Endothelial cell of umbilical vein (primary cell): Measurements from ENCODE around the gene ARL10. TPM values are rescaled to one million over a fixed set of nuclear protein-coding genes. Genes with fewer than 3 reads are reported as not detected.

Source experiments
- BruUV-seq: library from RNA; stranded (reverse); fragments of 400-500 nt; replicated peaks from 2 replicates; lab custom pipeline; 2021; lab: Mats Ljungman, UMichigan
- CTCF ChIA-PET: fragments of 300-600, 350-600 bp; sonication (Branson Sonifier 250); formaldehyde crosslinking; loops from one replicate; lab custom pipeline; 2021; ENCODE audit warnings: antibody characterized with exemption, inconsistent platforms; lab: Charles Lee
- POLR2A ChIA-PET: fragments of 300-600, 350-600 bp; sonication (Branson Sonifier 250); formaldehyde crosslinking; loops from one replicate; lab custom pipeline; 2021; ENCODE audit warnings: antibody characterized with exemption, inconsistent platforms; lab: Charles Lee
- DNase-seq: peaks from one replicate; pipeline ENCODE4 v3.0.0-alpha.2; 2011; ENCODE audit warnings: low read depth, low spot score
- FAIRE-seq: peaks from 2 replicates; lab custom pipeline; 2011; peaks lifted over from hg19 to GRCh38; lab: Jason Lieb, UNC
- H2AFZ ChIP-seq: 2 replicates; pipeline ENCODE4 v1.6.0; 2012; ENCODE audit warnings: low read depth, low read length, control low read depth, inconsistent platforms
- H3K27ac ChIP-seq: 2 replicates; pipeline ENCODE4 v1.5.1; 2011; ENCODE audit warnings: low read depth, mild to moderate bottlenecking, control low read depth, low read length, moderate library complexity; ENCODE audit not compliant: insufficient read depth
- H3K27me3 ChIP-seq, 2 experiments: 2 replicates each; pipeline versions ENCODE4 v1.6.0 to v1.6.1; 2011; ENCODE audit warnings: low read length in 2 of 2, mixed read lengths in 1 of 2; ENCODE audit not compliant: control insufficient read depth in 2 of 2, insufficient read depth in 2 of 2
- H3K36me3 ChIP-seq, 2 experiments: 2 replicates in 1 of 2; 3 replicates in 1 of 2; pipeline ENCODE4 v1.5.1; 2011; ENCODE audit warnings: low read length in 2 of 2, mild to moderate bottlenecking in 1 of 2, moderate library complexity in 1 of 2; ENCODE audit not compliant: control insufficient read depth in 2 of 2, insufficient read depth in 2 of 2; ENCODE audit errors: extremely low read depth in 1 of 2
- H3K4me1 ChIP-seq: 3 replicates; pipeline ENCODE4 v1.5.1; 2011; ENCODE audit warnings: mild to moderate bottlenecking, low read length; ENCODE audit not compliant: control insufficient read depth, insufficient read depth; ENCODE audit errors: extremely low read depth
- H3K4me2 ChIP-seq: 2 replicates; pipeline ENCODE4 v1.6.1; 2011; ENCODE audit warnings: low read length, control low read depth, mixed read lengths; ENCODE audit not compliant: insufficient read depth
- H3K4me3 ChIP-seq, 3 experiments: fragments of 200-600 bp in 1 of 3; sonication (generic), shearing (Covaris generic) in 1 of 3; replicated peaks in 1 of 3; 2 replicates each; pipeline ENCODE4 v1.5.1; 2011 to 2016; ENCODE audit warnings: control low read depth in 3 of 3, low read length in 3 of 3, mild to moderate bottlenecking in 2 of 3, inconsistent platforms in 1 of 3, low read depth in 1 of 3, moderate library complexity in 1 of 3; ENCODE audit not compliant: insufficient read depth in 1 of 3
- H3K79me2 ChIP-seq: 2 replicates; pipeline ENCODE4 v1.6.0; 2012; ENCODE audit warnings: low read length, inconsistent platforms; ENCODE audit not compliant: control insufficient read depth, insufficient read depth
- H3K9ac ChIP-seq: replicated peaks from 2 replicates; pipeline ENCODE3; 2011; ENCODE audit warnings: low read length, control low read depth; ENCODE audit not compliant: insufficient read depth; ENCODE audit errors: extremely low read depth
- H3K9me1 ChIP-seq: replicated peaks from 3 replicates; pipeline ENCODE4 v1.6.0; 2011; ENCODE audit warnings: mild to moderate bottlenecking, low read length; ENCODE audit not compliant: control insufficient read depth, insufficient read depth; ENCODE audit errors: extremely low read depth
- H3K9me3 ChIP-seq: replicated peaks from 2 replicates; pipeline ENCODE4 v1.5.1; 2012; ENCODE audit warnings: low read length, inconsistent platforms; ENCODE audit not compliant: control insufficient read depth, insufficient read depth
- H4K20me1 ChIP-seq: replicated peaks from 2 replicates; pipeline ENCODE3; 2011; ENCODE audit warnings: mild to moderate bottlenecking, low read length; ENCODE audit not compliant: control insufficient read depth, insufficient read depth; ENCODE audit errors: extremely low read depth
- CTCF ChIP-seq, 2 donors: IDR thresholded peaks; 1 replicate in 1 of 2; 2 replicates in 1 of 2; pipeline ENCODE4 v1.5.1; 2011; ENCODE audit warnings: low read length in 2 of 2, mild to moderate bottlenecking in 2 of 2, moderate library complexity in 2 of 2, control low read depth in 1 of 2, inconsistent platforms in 1 of 2, low read depth in 1 of 2; ENCODE audit not compliant: insufficient read depth in 1 of 2; ENCODE audit errors: extremely low read depth in 1 of 2
- EZH2 ChIP-seq: IDR thresholded peaks from 2 replicates; pipeline ENCODE4 v1.6.1; 2012; ENCODE audit warnings: borderline replicate concordance, low read depth, mild to moderate bottlenecking, moderate library complexity, low read length, inconsistent platforms; ENCODE audit not compliant: severe bottlenecking
- FOS ChIP-seq: IDR thresholded peaks from 2 replicates; pipeline ENCODE4 v1.6.1; 2011; ENCODE audit warnings: mild to moderate bottlenecking, low read length, moderate library complexity, borderline replicate concordance; ENCODE audit not compliant: insufficient read depth
- GATA2 ChIP-seq: IDR thresholded peaks from 2 replicates; pipeline ENCODE4 v1.7.0; 2011; ENCODE audit warnings: low read depth, mild to moderate bottlenecking, moderate library complexity, mixed read lengths, low read length; ENCODE audit not compliant: insufficient read length, insufficient read depth
- JUN ChIP-seq: IDR thresholded peaks from 2 replicates; pipeline ENCODE4 v1.6.1; 2011; ENCODE audit warnings: borderline replicate concordance, low read depth; ENCODE audit not compliant: insufficient read length, insufficient read depth
- MAX ChIP-seq: IDR thresholded peaks from 2 replicates; pipeline ENCODE4 v1.6.1; 2011; ENCODE audit not compliant: insufficient read depth, insufficient read length
- MYC ChIP-seq: IDR thresholded peaks from one replicate; pipeline ENCODE4 v1.6.1; 2011; ENCODE audit warnings: mild to moderate bottlenecking, low read depth, low read length
- POLR2A ChIP-seq: IDR thresholded peaks from 2 replicates; pipeline ENCODE4 v1.6.1; 2012; ENCODE audit warnings: low read depth, mild to moderate bottlenecking, control low read depth, low read length
- POLR2AphosphoS5 ChIP-seq: IDR thresholded peaks from 2 replicates; pipeline ENCODE4 v1.6.1; 2012; ENCODE audit warnings: low read depth, mild to moderate bottlenecking, control low read depth, low read length, moderate library complexity; ENCODE audit not compliant: insufficient read depth
- dilution Hi-C: fragments of 300-500 bp; cut with MboI; formaldehyde crosslinking; loops from one replicate; pipeline ENCODE4 v1.15.0; 2019; ENCODE audit warnings: low sequenced_read_pairs; ENCODE audit not compliant: extremely low pct_ligation_motif_present
- intact Hi-C: fragments of 100-400 bp; cut with micrococcal nuclease; formaldehyde crosslinking; loops from one replicate; pipeline ENCODE4 v1.10.0; 2022
- polyA plus RNA-seq, 4 experiments: library from polyadenylated mRNA; depleted of rRNA in 3 of 4; stranded (reverse) in 3 of 4; unstranded in 1 of 4; fragments of >200 nt; gene quantifications; 2 replicates each; pipeline versions ENCODE4 v1.2.1 to v1.2.3, GENCODE V29; 2011 to 2012; ENCODE audit warnings: missing spikeins in 1 of 4
- total RNA-seq: library from RNA; stranded (reverse); gene quantifications from 2 replicates; pipeline ENCODE4 v1.2.3, GENCODE V29; 2021

Gene ARL10
- total and polyA plus RNA-seq, 2 donors (not counting 3 experiments of a cell fraction or from before 2014, with no cell fraction given), result 7.7 to 20.7 TPM

- H3K4me2 ChIP-seq, result peak overlapping the region; percentile 91
- H3K36me3 ChIP-seq, result peaks cover 9 to 23% of the 10 kb centered on the region in 2 experiments
- ChIA-PET POLR2A (no interaction called here), CTCF (no interaction called here)
- BruUV-seq, result no TSS peak
- no peak overlapping the region for H2AFZ ChIP-seq
- intact Hi-C loops (loop anchor here (10.0 kb wide), 1 partner anchor 1208 kb away; the partner anchor contains the start of gene TMED9), dilution Hi-C loops (no loop called here)
- no peak overlapping the region for H3K9ac ChIP-seq
- TF ChIP-seq POLR2AphosphoS5 (no peak), FOS (no peak), MAX (no peak), POLR2A (no peak), JUN (no peak), GATA2 (no peak)
- H3K4me1 ChIP-seq, result peaks cover 14% of the 10 kb centered on the region
- no peaks in the 10 kb centered on the region for H3K27me3 ChIP-seq
- no peak overlapping the region for H3K4me3 ChIP-seq
- DNase-seq, result no peak
- no peaks in the 10 kb centered on the region for H4K20me1 ChIP-seq
- no peak overlapping the region for H3K27ac ChIP-seq
- no peaks in the 10 kb centered on the region for H3K9me3 ChIP-seq
- H3K79me2 ChIP-seq, result peaks cover 34% of the 10 kb centered on the region
- no peaks in the 10 kb centered on the region for H3K9me1 ChIP-seq
- FAIRE-seq, result no peak
Measured at GRCh38 chr5:176386491-176386890, 21.2 kb downstream of the ARL10 start.

GRCh38 chr5:176387384-176387925 is 22.2 kb downstream of the ARL10 start:
- peak overlapping the region; percentile 1 for H3K27ac ChIP-seq
- intact Hi-C loops, result loop anchor here (10.0 kb wide), 1 partner anchor 1207 kb away; the partner anchor contains the start of gene TMED9
- peaks cover 14% of the 10 kb centered on the region for H3K4me1 ChIP-seq
- dilution Hi-C loops, result no loop called here
- DNase-seq, result peak; percentile 18
- ChIA-PET POLR2A (interaction anchor here (0.8 kb wide), 1 partner anchor 150 kb away, joined by 4 read pairs; no protein-coding TSS in a partner anchor), CTCF (no interaction called here)
- H3K4me3 ChIP-seq, result peak overlapping the region; percentile 23 to 85 (median 65)
- H3K9me3 ChIP-seq, result no peaks in the 10 kb centered on the region
- no peak for TF ChIP-seq CTCF (IDR thresholded peaks at IDR 0.05; ENCODE audit: extremely low read depth in 1 of 2, insufficient read depth in 1 of 2, low read depth in 1 of 2, low read length in 2 of 2)
- TF ChIP-seq MYC, result no peak
- no peak for TF ChIP-seq FOS
- no peak for TF ChIP-seq POLR2AphosphoS5
- TF ChIP-seq POLR2A, result no peak
- no peak for TF ChIP-seq EZH2
- TF ChIP-seq GATA2, result no peak
- no peak for TF ChIP-seq MAX
- no peak for TF ChIP-seq JUN
- H3K27me3 ChIP-seq, result no peaks in the 10 kb centered on the region
- no peaks in the 10 kb centered on the region for H3K9me1 ChIP-seq
- peak overlapping the region; percentile 89 for H3K9ac ChIP-seq
- H2AFZ ChIP-seq, result no peak overlapping the region
- H4K20me1 ChIP-seq, result no peaks in the 10 kb centered on the region
- H3K4me2 ChIP-seq, result peak overlapping the region; percentile 91
- H3K79me2 ChIP-seq, result peaks cover 34% of the 10 kb centered on the region
- BruUV-seq, result no TSS peak
- peaks cover 7 to 20% of the 10 kb centered on the region in 2 experiments for H3K36me3 ChIP-seq
- peak; percentile 61 for FAIRE-seq
